ENCODE measurements around the gene NLRC5.

GRCh38 chr16:56950455-56950854 lies 38.9 kb upstream of the NLRC5 start:
- no peak for TF ChIP-seq KLF10 (tag by site-specific recombination; IDR thresholded peaks at IDR 0.05)
- no peak for TF ChIP-seq ZNF24 (tag by site-specific recombination; IDR thresholded peaks at IDR 0.05)
- no peak for TF ChIP-seq ZBTB21 (tag by site-specific recombination; IDR thresholded peaks at IDR 0.05)
- TF ChIP-seq CTCF (tag by site-specific recombination; IDR thresholded peaks at IDR 0.05): no peak
- TF ChIP-seq OVOL3 (tag by site-specific recombination; IDR thresholded peaks at IDR 0.05): no peak
- TF ChIP-seq PRDM10 (tag by site-specific recombination; IDR thresholded peaks at IDR 0.05): no peak
- no peak for TF ChIP-seq REPIN1 (tag by site-specific recombination; IDR thresholded peaks at IDR 0.05; ENCODE audit: low read depth)
- TF ChIP-seq REST (tag by site-specific recombination; IDR thresholded peaks at IDR 0.05): no peak
- no peak for TF ChIP-seq ZNF585B (tag by site-specific recombination; IDR thresholded peaks at IDR 0.05)
- TF ChIP-seq SP2 (tag by site-specific recombination; IDR thresholded peaks at IDR 0.05): no peak
- no peak for TF ChIP-seq YY1 (tag by site-specific recombination; IDR thresholded peaks at IDR 0.05)
- TF ChIP-seq SP7 (tag by site-specific recombination; IDR thresholded peaks at IDR 0.05): no peak
